ENCODE measurements around the gene PDS5A. TPM values are rescaled to one million over a fixed set of nuclear protein-coding genes. Genes with fewer than 3 reads are reported as not detected.
A peak's percentile ranks its signal among the peaks of the same experiment; 100 is the strongest.

PDS5A gene
- total and polyA plus RNA-seq, 2 of the 13 experiments (the other 11 are each of a cell fraction or from before 2014, with no cell fraction given), result 31.8 to 57.0 TPM

- 97% methylated on average over 3 of the region's 3 CpGs for WGBS (ENCODE audit: low lambda C conversion rate)
- intact Hi-C loops (cut with micrococcal nuclease; ENCODE audit: unreplicated experiment) (no loop called here), in situ Hi-C loops (cut with HindIII; ENCODE audit: extremely low pct_ligation_motif_present, low pct_unique_long_range_greater_than_20kb) (no loop called here)
- Histone ChIP-seq H3K4me1 (ENCODE audit: insufficient read depth, low read length) (no peaks in the 10 kb centered on the region), H3K4me3 (replicated peaks in 1 of 3; ENCODE audit: insufficient read depth in 1 of 3, low read depth in 2 of 3, low read length in 3 of 3) (no peak overlapping the region), H3K36me3 (replicated peaks in 1 of 2; ENCODE audit: control insufficient read depth in 1 of 2, insufficient read depth in 2 of 2, low read length in 2 of 2) (peaks cover 10 to 49% of the 10 kb centered on the region in 2 experiments; a peak in 4 of 5 replicates), H4K20me1 (ENCODE audit: insufficient read depth, low read length) (no peaks in the 10 kb centered on the region), H2AFZ (ENCODE audit: low read length) (no peak overlapping the region), H3K27ac (ENCODE audit: extremely low read length, insufficient read depth, low read length) (no peak overlapping the region), H3K9ac (ENCODE audit: insufficient read depth, low read depth, low read length) (no peak overlapping the region), H3K9me3 (ENCODE audit: low read length) (no peaks in the 10 kb centered on the region), H3K79me2 (ENCODE audit: insufficient read depth, low read length) (no peaks in the 10 kb centered on the region), H3K4me2 (ENCODE audit: low read depth, low read length) (no peak overlapping the region), H3K27me3 (ENCODE audit: control insufficient read depth in 1 of 2, insufficient read depth in 2 of 2, low read length in 2 of 2) (no peaks in the 10 kb centered on the region; a peak in 1 of 5 replicates)
- no TSS peak for BruUV-seq (replicated peaks)
- POLR2A ChIA-PET, result no interaction called here
- FAIRE-seq (no peak), ATAC-seq (no peak), DNase-seq (ENCODE audit: low spot score) (no peak)
- CTCF ChIA-PET (ENCODE audit: low intra/inter-chr PET ratio, low total read pairs), result no interaction called here
- TF ChIP-seq NFE2L2 (IDR thresholded peaks at IDR 0.05; ENCODE audit: low read length) (peak; percentile 75), RAD21 (CRISPR knock-in tag; IDR thresholded peaks at IDR 0.05) (no peak)
Measured at GRCh38 chr4:39910064-39910463, 67.6 kb downstream of the PDS5A start.

- Histone ChIP-seq H2AFZ (ENCODE audit: low read length) (no peak overlapping the region), H3K4me1 (ENCODE audit: insufficient read depth, low read length) (no peaks in the 10 kb centered on the region), H3K4me2 (ENCODE audit: low read depth, low read length) (no peak overlapping the region), H4K20me1 (ENCODE audit: insufficient read depth, low read length) (no peaks in the 10 kb centered on the region), H3K9ac (ENCODE audit: insufficient read depth, low read depth, low read length) (no peak overlapping the region), H3K9me3 (ENCODE audit: low read length) (no peaks in the 10 kb centered on the region), H3K79me2 (ENCODE audit: insufficient read depth, low read length) (no peaks in the 10 kb centered on the region), H3K27ac (ENCODE audit: extremely low read length, insufficient read depth, low read length) (no peak overlapping the region), H3K36me3 (replicated peaks in 1 of 2; ENCODE audit: control insufficient read depth in 1 of 2, insufficient read depth in 2 of 2, low read length in 2 of 2) (peaks cover 9 to 43% of the 10 kb centered on the region in 2 experiments; a peak in 4 of 5 replicates), H3K27me3 (ENCODE audit: control insufficient read depth in 1 of 2, insufficient read depth in 2 of 2, low read length in 2 of 2) (no peaks in the 10 kb centered on the region), H3K4me3 (replicated peaks in 1 of 3; ENCODE audit: insufficient read depth in 1 of 3, low read depth in 2 of 3, low read length in 3 of 3) (no peak overlapping the region)
- ChIA-PET CTCF (ENCODE audit: low intra/inter-chr PET ratio, low total read pairs) (no interaction called here), POLR2A (no interaction called here)
- FAIRE-seq (no peak), ATAC-seq (no peak), DNase-seq (ENCODE audit: low spot score) (no peak)
- in situ Hi-C loops (cut with HindIII; ENCODE audit: extremely low pct_ligation_motif_present, low pct_unique_long_range_greater_than_20kb) (no loop called here), intact Hi-C loops (cut with micrococcal nuclease; ENCODE audit: unreplicated experiment) (no loop called here)
- BruUV-seq (replicated peaks), result no TSS peak
- TF ChIP-seq CHCHD3 (CRISPR knock-in tag; IDR thresholded peaks at IDR 0.05) (no peak), ATF7 (IDR thresholded peaks at IDR 0.05) (peak; percentile 47; the same call in 1 of the 2 replicates), ATF7 (CRISPR knock-in tag; IDR thresholded peaks at IDR 0.05) (no peak)
- WGBS (ENCODE audit: low lambda C conversion rate), result 94% methylated on average over 2 of the region's 2 CpGs
Measured at GRCh38 chr4:39908284-39908683, 69.4 kb downstream of the PDS5A start.

Data from HepG2 (cell line).